H1 (cell line): ENCODE results near the gene HABP4. TPM values are rescaled to one million over a fixed set of nuclear protein-coding genes. Genes with fewer than 3 reads are reported as not detected.

Experiments used
- BRCA1 ChIP-seq: IDR thresholded peaks from 2 replicates; pipeline ENCODE4 v1.6.1; 2012; ENCODE audit warnings: low read depth, low read length, improper control_type of control experiment
- CBX8 ChIP-seq: fragments of 300-800, 300-1000 bp; sonication (generic); IDR thresholded peaks from 2 replicates; pipeline ENCODE4 v1.7.1; 2016; ENCODE audit warnings: low read depth, low read length, borderline replicate concordance
- CEBPB ChIP-seq: IDR thresholded peaks from 2 replicates; pipeline ENCODE4 v1.6.1; 2012; ENCODE audit warnings: low read depth, low read length
- CHD7 ChIP-seq: fragments of 300-600 bp; sonication (generic); IDR thresholded peaks from 2 replicates; pipeline ENCODE4 v1.7.1; 2012; ENCODE audit warnings: low read length, moderate library complexity, mild to moderate bottlenecking, inconsistent platforms; ENCODE audit not compliant: insufficient replicate concordance
- E2F6 ChIP-seq: IDR thresholded peaks from 2 replicates; pipeline ENCODE4 v1.6.1; 2012; ENCODE audit warnings: inconsistent platforms
- FOSL1 ChIP-seq: IDR thresholded peaks from 2 replicates; pipeline ENCODE4 v1.6.1; 2011; ENCODE audit warnings: mild to moderate bottlenecking, low read depth, low read length, moderate library complexity; ENCODE audit not compliant: insufficient read depth
- POLR2A ChIP-seq, 2 experiments: IDR thresholded peaks; 1 replicate in 1 of 2; 2 replicates in 1 of 2; pipeline ENCODE4 v1.6.1; 2011; ENCODE audit warnings: low read depth in 2 of 2, low read length in 2 of 2, mild to moderate bottlenecking in 2 of 2; ENCODE audit errors: control extremely low read depth in 1 of 2
- SP1 ChIP-seq: IDR thresholded peaks from 2 replicates; pipeline ENCODE4 v1.6.1; 2011; ENCODE audit warnings: low read depth, low read length
- SRF ChIP-seq: IDR thresholded peaks from 2 replicates; pipeline ENCODE4 v1.6.1; 2011; ENCODE audit warnings: mild to moderate bottlenecking, low read depth, low read length, moderate library complexity
- ZNF274 ChIP-seq: IDR thresholded peaks from 2 replicates; pipeline ENCODE4 v1.7.0; 2012; ENCODE audit warnings: low read length, borderline replicate concordance; ENCODE audit errors: extremely low read depth
- polyA plus RNA-seq, 7 experiments: library from polyadenylated mRNA; depleted of rRNA in 3 of 7; stranded (reverse) in 5 of 7; unstranded in 2 of 7; fragments of >200 nt in 5 of 7; fragments of 200-250 nt in 2 of 7; gene quantifications; 1 replicate in 5 of 7; 2 replicates in 1 of 7; 4 replicates in 1 of 7; pipeline versions ENCODE4 v1.2.1 to v1.2.3, GENCODE V29; 2011 to 2013; ENCODE audit warnings: missing spikeins in 2 of 7, mixed read lengths in 2 of 7
- total RNA-seq: library from RNA; stranded (reverse); fragmentation: NEBNext Ultra II Directional; extraction: Animal tissue kit (Norgen Biotek cat#: 25700); gene quantifications from 2 replicates; pipeline ENCODE4 v1.2.1, GENCODE V29; 2021

Gene HABP4
- total and polyA plus RNA-seq, 2 of the 8 experiments (the other 6 are each of a cell fraction or from before 2014, with no cell fraction given), result 3.3 to 11.2 TPM

GRCh38 chr9:96457266-96457665 lies 7.3 kb downstream of the HABP4 start (continued):
- TF ChIP-seq CHD7, result no peak
- TF ChIP-seq FOSL1, result no peak
- no peak for TF ChIP-seq E2F6
- TF ChIP-seq CBX8, result no peak
- no peak for TF ChIP-seq CEBPB
- no peak for TF ChIP-seq POLR2A (IDR thresholded peaks at IDR 0.05; ENCODE audit: control extremely low read depth in 1 of 2, low read depth in 2 of 2, low read length in 2 of 2)
- TF ChIP-seq SP1, result no peak
- no peak for TF ChIP-seq SRF
- no peak for TF ChIP-seq BRCA1
- no peak for TF ChIP-seq ZNF274
